ENCODE data around the gene PGA3. TPM values are rescaled to one million over a fixed set of nuclear protein-coding genes. Genes with fewer than 3 reads are reported as not detected.
"Not testable (repeated sequence)": the region's sequence is repeated elsewhere in the genome, so short reads cannot be mapped to it uniquely, and the experiment has no call there.

Gene PGA3
- total RNA-seq, 2 donors from 2014 or later: not detected

- H3K4me3 Mint-ChIP-seq: not testable (repeated sequence)
These were observed 18.7 kb downstream of the PGA3 start, which contains the start of gene PGA4 for GRCh38 chr11:61222047-61222446. Gene PGA4 (plus strand): TSS chr11:61222347. CDS start chr11:61222401, 54 bp downstream.

DNA sequence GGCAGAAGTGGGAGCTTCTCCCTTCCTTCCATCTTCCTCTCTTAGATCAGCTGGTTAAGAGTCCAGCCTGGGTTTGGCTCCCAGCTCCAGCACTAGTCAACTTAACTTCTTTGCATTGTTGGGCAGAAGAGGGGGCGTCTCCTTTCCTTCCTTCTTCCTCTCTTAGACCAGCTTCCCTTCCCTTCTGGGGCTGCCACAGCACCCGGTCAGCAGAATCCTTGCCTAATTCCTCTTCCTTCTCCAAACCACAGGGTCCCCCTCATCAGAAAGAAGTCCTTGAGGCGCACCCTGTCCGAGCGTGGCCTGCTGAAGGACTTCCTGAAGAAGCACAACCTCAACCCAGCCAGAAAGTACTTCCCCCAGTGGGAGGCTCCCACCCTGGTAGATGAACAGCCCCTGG, 19.4 kb downstream of the PGA3 start:
- DNase-seq; H3K9me3 ChIP-seq (ENCODE audit: control insufficient read depth, low read length); H3K4me1 ChIP-seq (ENCODE audit: control insufficient read depth, insufficient read depth, low read length); H3K4me3 ChIP-seq (ENCODE audit: low read length); H3K9me3 Mint-ChIP-seq; H3K36me3 ChIP-seq (ENCODE audit: control insufficient read depth, insufficient read depth, low read length); H3K9ac ChIP-seq (ENCODE audit: extremely low read depth, low read length, poor library complexity, severe bottlenecking); H3K27me3 Mint-ChIP-seq (ENCODE audit: insufficient read depth); H3K4me1 Mint-ChIP-seq; H3K27me3 ChIP-seq (ENCODE audit: control insufficient read depth, insufficient read depth, low read length, poor library complexity, severe bottlenecking); H3K27ac Mint-ChIP-seq; H3K4me3 Mint-ChIP-seq; H3K27ac ChIP-seq (ENCODE audit: low read depth, low read length); H3K36me3 Mint-ChIP-seq (ENCODE audit: low read depth): not testable (repeated sequence)
- WGBS, 2 experiments (ENCODE audit: insufficient coverage in 1 of 2, insufficient read length in 1 of 2): no CpG with 5 or more reads among the region's 5 CpGs

More at GRCh38 chr11:61222047-61222446, 18.7 kb downstream of the PGA3 start, which contains the start of gene PGA4:
- H3K9me3 ChIP-seq (ENCODE audit: control insufficient read depth, low read length); DNase-seq; H3K36me3 ChIP-seq (ENCODE audit: control insufficient read depth, insufficient read depth, low read length); H3K4me3 ChIP-seq (ENCODE audit: low read length); H3K27ac Mint-ChIP-seq; H3K27ac ChIP-seq (ENCODE audit: low read depth, low read length); H3K27me3 ChIP-seq (ENCODE audit: control insufficient read depth, insufficient read depth, low read length, poor library complexity, severe bottlenecking); H3K4me1 ChIP-seq (ENCODE audit: control insufficient read depth, insufficient read depth, low read length); H3K36me3 Mint-ChIP-seq (ENCODE audit: low read depth); H3K4me1 Mint-ChIP-seq; H3K9me3 Mint-ChIP-seq; H3K27me3 Mint-ChIP-seq (ENCODE audit: insufficient read depth); H3K9ac ChIP-seq (ENCODE audit: extremely low read depth, low read length, poor library complexity, severe bottlenecking): not testable (repeated sequence)
- no CpG with 5 or more reads among the region's 8 CpGs for WGBS, 2 experiments (ENCODE audit: insufficient coverage in 1 of 2, insufficient read length in 1 of 2)

DNA sequence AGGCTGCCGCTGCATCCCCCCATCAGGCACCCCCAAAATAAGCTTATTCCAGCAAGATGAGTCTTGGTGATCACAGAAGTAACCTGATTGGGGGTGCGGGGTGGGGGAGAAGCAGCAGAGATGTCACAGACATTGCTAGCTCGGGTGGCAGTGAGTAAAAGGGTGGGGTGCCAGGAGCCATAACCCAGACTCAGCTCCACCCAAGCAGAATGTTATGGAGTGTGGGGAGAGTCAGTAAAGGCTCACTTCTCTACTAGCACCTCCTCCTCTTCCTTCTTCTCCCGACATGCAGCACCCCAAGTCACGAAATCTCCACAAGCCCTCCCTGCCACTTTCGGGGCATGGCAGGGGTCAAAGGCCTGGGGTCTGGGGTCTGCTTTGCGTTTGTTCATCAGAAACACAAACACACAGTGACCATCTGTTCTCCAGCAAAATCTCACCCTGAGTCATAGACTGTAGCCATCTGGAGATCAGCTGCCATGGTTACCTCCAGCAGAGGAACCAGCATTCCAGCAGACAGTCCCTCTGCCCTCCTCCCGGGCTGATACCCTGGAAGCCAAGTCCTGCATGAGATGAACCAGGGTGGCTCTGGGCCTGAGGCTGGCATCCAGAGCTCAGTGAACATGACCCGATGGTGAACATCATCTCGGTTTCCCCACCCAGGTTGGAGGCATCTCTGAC, 23.3 kb downstream of the PGA3 start:
- not testable (repeated sequence) for H3K27ac Mint-ChIP-seq; H3K27me3 ChIP-seq (ENCODE audit: control insufficient read depth, insufficient read depth, low read length, poor library complexity, severe bottlenecking); H3K36me3 ChIP-seq (ENCODE audit: control insufficient read depth, insufficient read depth, low read length); H3K9me3 ChIP-seq (ENCODE audit: control insufficient read depth, low read length); H3K4me3 ChIP-seq (ENCODE audit: low read length); H3K9me3 Mint-ChIP-seq; H3K4me1 Mint-ChIP-seq; H3K27me3 Mint-ChIP-seq (ENCODE audit: insufficient read depth); DNase-seq; H3K36me3 Mint-ChIP-seq (ENCODE audit: low read depth); H3K27ac ChIP-seq (ENCODE audit: low read depth, low read length); H3K4me1 ChIP-seq (ENCODE audit: control insufficient read depth, insufficient read depth, low read length); H3K4me3 Mint-ChIP-seq; H3K9ac ChIP-seq (ENCODE audit: extremely low read depth, low read length, poor library complexity, severe bottlenecking)
- no CpG with 5 or more reads among the region's 10 CpGs for WGBS, 2 experiments (ENCODE audit: insufficient coverage in 1 of 2, insufficient read length in 1 of 2)

DNA sequence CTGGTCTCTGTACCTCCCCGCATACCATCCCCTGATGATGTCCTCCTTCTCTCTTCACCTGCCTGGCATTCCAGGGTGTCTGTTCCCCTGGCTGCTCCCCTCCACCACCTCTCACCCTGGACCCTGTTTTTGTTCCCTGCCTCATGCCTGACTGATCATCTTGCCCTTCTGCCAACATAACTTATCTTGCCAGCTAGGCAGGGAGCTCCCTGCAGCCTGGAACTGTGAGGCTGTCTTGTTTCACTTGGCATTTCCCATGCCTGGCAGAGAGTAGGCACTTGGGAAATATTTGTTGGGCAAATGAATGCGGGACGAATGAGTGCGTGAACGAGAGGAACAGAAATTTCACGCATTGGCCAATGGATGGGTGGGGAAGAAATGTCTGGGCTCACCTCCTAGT, 26.1 kb downstream of the PGA3 start:
- H3K4me3 Mint-ChIP-seq; H3K27me3 ChIP-seq (ENCODE audit: control insufficient read depth, insufficient read depth, low read length, poor library complexity, severe bottlenecking): not testable (repeated sequence)
- no CpG with 5 or more reads among the region's 6 CpGs for WGBS, 2 experiments (ENCODE audit: insufficient coverage in 1 of 2, insufficient read length in 1 of 2)

DNA sequence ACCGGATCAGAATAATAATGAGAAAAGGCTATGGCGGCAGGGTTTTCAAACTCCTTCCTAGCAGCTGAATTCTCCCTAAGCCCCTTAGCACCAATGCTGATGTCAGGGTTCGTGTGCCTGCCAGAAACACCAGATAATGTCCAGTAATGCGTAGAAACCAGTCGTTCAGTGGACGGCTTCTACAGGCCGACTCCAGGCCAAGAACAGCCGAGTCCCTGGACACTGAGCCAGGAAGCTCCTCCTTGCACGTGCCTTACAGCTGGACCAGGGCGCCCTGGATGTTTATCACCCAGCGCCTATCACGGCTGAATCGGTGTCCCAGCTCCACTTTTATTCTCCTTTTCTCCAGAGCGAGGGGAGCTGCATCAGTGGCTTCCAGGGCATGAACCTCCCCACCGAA, 27.7 kb downstream of the PGA3 start:
- H3K36me3 ChIP-seq (ENCODE audit: control insufficient read depth, insufficient read depth, low read length); H3K27ac Mint-ChIP-seq; H3K9me3 ChIP-seq (ENCODE audit: control insufficient read depth, low read length); H3K27me3 ChIP-seq (ENCODE audit: control insufficient read depth, insufficient read depth, low read length, poor library complexity, severe bottlenecking); H3K27ac ChIP-seq (ENCODE audit: low read depth, low read length); H3K36me3 Mint-ChIP-seq (ENCODE audit: low read depth); H3K9ac ChIP-seq (ENCODE audit: extremely low read depth, low read length, poor library complexity, severe bottlenecking); H3K4me3 Mint-ChIP-seq; H3K4me3 ChIP-seq (ENCODE audit: low read length); H3K9me3 Mint-ChIP-seq; H3K4me1 Mint-ChIP-seq; H3K27me3 Mint-ChIP-seq (ENCODE audit: insufficient read depth); H3K4me1 ChIP-seq (ENCODE audit: control insufficient read depth, insufficient read depth, low read length); DNase-seq: not testable (repeated sequence)
- no CpG with 5 or more reads among the region's 15 CpGs for WGBS, 2 experiments (ENCODE audit: insufficient coverage in 1 of 2, insufficient read length in 1 of 2)

More for the DNA sequence above, 26.1 kb downstream of the PGA3 start:
- H3K36me3 Mint-ChIP-seq (ENCODE audit: low read depth); H3K27me3 Mint-ChIP-seq (ENCODE audit: insufficient read depth); H3K36me3 ChIP-seq (ENCODE audit: control insufficient read depth, insufficient read depth, low read length); H3K4me1 Mint-ChIP-seq; H3K9ac ChIP-seq (ENCODE audit: extremely low read depth, low read length, poor library complexity, severe bottlenecking); DNase-seq; H3K4me1 ChIP-seq (ENCODE audit: control insufficient read depth, insufficient read depth, low read length); H3K4me3 ChIP-seq (ENCODE audit: low read length); H3K9me3 ChIP-seq (ENCODE audit: control insufficient read depth, low read length); H3K9me3 Mint-ChIP-seq; H3K27ac Mint-ChIP-seq; H3K27ac ChIP-seq (ENCODE audit: low read depth, low read length): not testable (repeated sequence)

GRCh38 chr11:61231585-61231984, 28.3 kb downstream of the PGA3 start:
- H3K27ac ChIP-seq (ENCODE audit: low read depth, low read length); H3K27ac Mint-ChIP-seq; H3K36me3 Mint-ChIP-seq (ENCODE audit: low read depth); H3K4me3 ChIP-seq (ENCODE audit: low read length); H3K4me1 ChIP-seq (ENCODE audit: control insufficient read depth, insufficient read depth, low read length); H3K36me3 ChIP-seq (ENCODE audit: control insufficient read depth, insufficient read depth, low read length); H3K9me3 ChIP-seq (ENCODE audit: control insufficient read depth, low read length); DNase-seq; H3K9me3 Mint-ChIP-seq; H3K27me3 ChIP-seq (ENCODE audit: control insufficient read depth, insufficient read depth, low read length, poor library complexity, severe bottlenecking); H3K4me3 Mint-ChIP-seq; H3K27me3 Mint-ChIP-seq (ENCODE audit: insufficient read depth); H3K9ac ChIP-seq (ENCODE audit: extremely low read depth, low read length, poor library complexity, severe bottlenecking); H3K4me1 Mint-ChIP-seq: not testable (repeated sequence)
- WGBS, 2 experiments (ENCODE audit: insufficient coverage in 1 of 2, insufficient read length in 1 of 2): no CpG with 5 or more reads among the region's 5 CpGs

DNA sequence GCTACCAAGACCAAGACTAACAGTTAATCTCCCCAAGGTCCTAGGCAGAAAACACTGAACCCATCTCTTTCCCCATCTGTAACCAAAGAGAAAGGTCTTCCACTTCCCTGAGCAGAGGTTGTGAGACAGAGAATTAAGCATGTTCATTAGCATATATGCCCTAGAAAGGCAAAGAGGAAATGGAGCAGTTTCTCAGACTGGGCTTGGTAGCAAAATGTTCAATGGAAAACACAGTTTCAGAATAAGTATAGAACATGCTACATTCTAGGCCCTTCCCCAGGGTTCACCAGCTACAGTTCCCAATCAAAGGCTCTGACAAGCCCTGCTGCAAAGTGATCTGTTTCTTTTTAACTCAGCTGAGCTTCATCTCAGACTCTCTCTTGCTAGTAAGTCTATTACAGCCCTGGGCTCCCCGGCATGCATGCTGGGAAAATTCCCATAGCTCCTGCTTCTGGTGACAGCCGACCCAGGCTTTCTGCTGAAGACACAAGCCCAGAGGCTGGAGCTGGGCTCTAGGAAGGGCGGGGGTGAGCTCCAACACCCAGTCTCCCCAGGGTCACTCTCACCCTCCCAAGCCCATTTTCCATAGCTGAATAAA, 29.3 kb downstream of the PGA3 start:
- not testable (repeated sequence) for H3K36me3 Mint-ChIP-seq (ENCODE audit: low read depth); H3K9me3 Mint-ChIP-seq; H3K36me3 ChIP-seq (ENCODE audit: control insufficient read depth, insufficient read depth, low read length); H3K4me3 ChIP-seq (ENCODE audit: low read length); H3K9me3 ChIP-seq (ENCODE audit: control insufficient read depth, low read length); H3K27ac ChIP-seq (ENCODE audit: low read depth, low read length); H3K27ac Mint-ChIP-seq; H3K9ac ChIP-seq (ENCODE audit: extremely low read depth, low read length, poor library complexity, severe bottlenecking); H3K27me3 ChIP-seq (ENCODE audit: control insufficient read depth, insufficient read depth, low read length, poor library complexity, severe bottlenecking); H3K4me1 ChIP-seq (ENCODE audit: control insufficient read depth, insufficient read depth, low read length); DNase-seq; H3K4me1 Mint-ChIP-seq; H3K4me3 Mint-ChIP-seq; H3K27me3 Mint-ChIP-seq (ENCODE audit: insufficient read depth)
- WGBS, 2 experiments (ENCODE audit: insufficient coverage in 1 of 2, insufficient read length in 1 of 2): no CpG with 5 or more reads among the region's 3 CpGs

All from endodermal cell (in vitro differentiated cells).